SJCRH30 (cell line): ENCODE measurements around the gene FER. TPM values are rescaled to one million over a fixed set of nuclear protein-coding genes. Genes with fewer than 3 reads are reported as not detected.

Source experiments
- DNase-seq, 2 experiments: peaks; one replicate each; pipeline ENCODE4 v3.0.0-alpha.2; 2015 to 2020
- H3K27ac ChIP-seq: fragments of 250-450 bp; sonication (Bioruptor Pico); 2 replicates; pipeline ENCODE4 v1.5.1; 2020; ENCODE audit warnings: mild to moderate bottlenecking, moderate library complexity
- H3K27me3 ChIP-seq: fragments of 250-450 bp; sonication (Bioruptor Pico); 2 replicates; pipeline ENCODE4 v1.5.1; 2020; ENCODE audit warnings: mild to moderate bottlenecking, moderate library complexity
- H3K36me3 ChIP-seq: fragments of 250-450 bp; sonication (Bioruptor Pico); 2 replicates; pipeline ENCODE4 v1.5.1; 2020; ENCODE audit warnings: mild to moderate bottlenecking, moderate library complexity
- H3K4me1 ChIP-seq: fragments of 250-450 bp; sonication (Bioruptor Pico); 2 replicates; pipeline ENCODE4 v1.5.1; 2020; ENCODE audit warnings: mild to moderate bottlenecking, moderate library complexity
- H3K4me3 ChIP-seq: fragments of 250-450 bp; sonication (Bioruptor Pico); 2 replicates; pipeline ENCODE4 v1.5.1; 2020; ENCODE audit warnings: mild to moderate bottlenecking, moderate library complexity
- H3K9me3 ChIP-seq: fragments of 250-450 bp; sonication (Bioruptor Pico); replicated peaks from 2 replicates; pipeline ENCODE4 v1.5.1; 2020; ENCODE audit warnings: mild to moderate bottlenecking, moderate library complexity
- total RNA-seq: library from RNA; depleted of rRNA; stranded (reverse); fragments of >200 nt; shearing (Covaris generic); gene quantifications from 2 replicates; pipeline ENCODE4 v1.2.3, GENCODE V29; 2014

FER gene
- total RNA-seq, 1 experiment from 2014 or later = 17.6 TPM

DNA sequence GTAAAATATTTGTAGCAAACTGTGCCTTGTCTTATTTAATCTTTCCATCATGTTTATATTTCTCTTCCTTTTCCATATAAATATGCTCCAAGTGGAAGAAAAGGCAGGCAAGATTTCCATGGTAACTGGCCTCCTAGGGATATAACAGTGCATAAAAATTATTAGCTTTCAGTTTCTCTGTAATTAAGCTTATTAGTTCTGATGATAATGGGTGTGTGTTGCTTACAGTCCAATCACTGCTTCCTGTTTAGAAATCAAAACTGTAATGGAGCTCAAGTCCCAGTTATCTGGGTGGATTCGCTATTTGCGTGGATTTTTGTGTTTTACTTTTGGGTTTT is 449.1 kb downstream of the FER start:
- Histone ChIP-seq H3K4me3 (no peak overlapping the region), H3K36me3 (no peaks in the 10 kb centered on the region), H3K4me1 (no peaks in the 10 kb centered on the region), H3K9me3 (no peaks in the 10 kb centered on the region), H3K27me3 (no peaks in the 10 kb centered on the region), H3K27ac (no peak overlapping the region)
- DNase-seq = no peak

DNA sequence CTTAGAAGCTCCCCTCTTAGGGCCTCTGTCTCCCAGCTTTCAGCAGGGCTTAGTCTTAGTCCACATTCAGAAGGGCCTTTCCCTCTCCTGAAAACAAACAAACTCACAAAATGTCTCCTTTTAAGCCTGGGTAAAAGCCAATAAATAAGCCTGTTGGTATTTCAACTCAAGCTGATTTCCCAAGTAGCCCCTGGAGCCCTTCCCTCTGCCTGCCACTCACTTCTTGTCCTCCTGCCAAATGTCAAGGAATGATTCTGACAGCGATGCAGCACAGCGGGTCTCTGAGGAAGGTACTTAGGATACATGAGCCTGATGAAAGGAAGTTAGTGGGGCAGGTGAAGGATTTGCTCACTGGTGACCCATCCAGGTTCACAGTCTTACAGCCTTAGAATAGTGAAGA is 451.6 kb downstream of the FER start:
- no peaks in the 10 kb centered on the region for H3K4me1 ChIP-seq
- no peaks in the 10 kb centered on the region for H3K36me3 ChIP-seq
- no peaks in the 10 kb centered on the region for H3K27me3 ChIP-seq
- DNase-seq = no peak
- no peak overlapping the region for H3K27ac ChIP-seq
- no peak overlapping the region for H3K4me3 ChIP-seq
- H3K9me3 ChIP-seq = no peaks in the 10 kb centered on the region

DNA sequence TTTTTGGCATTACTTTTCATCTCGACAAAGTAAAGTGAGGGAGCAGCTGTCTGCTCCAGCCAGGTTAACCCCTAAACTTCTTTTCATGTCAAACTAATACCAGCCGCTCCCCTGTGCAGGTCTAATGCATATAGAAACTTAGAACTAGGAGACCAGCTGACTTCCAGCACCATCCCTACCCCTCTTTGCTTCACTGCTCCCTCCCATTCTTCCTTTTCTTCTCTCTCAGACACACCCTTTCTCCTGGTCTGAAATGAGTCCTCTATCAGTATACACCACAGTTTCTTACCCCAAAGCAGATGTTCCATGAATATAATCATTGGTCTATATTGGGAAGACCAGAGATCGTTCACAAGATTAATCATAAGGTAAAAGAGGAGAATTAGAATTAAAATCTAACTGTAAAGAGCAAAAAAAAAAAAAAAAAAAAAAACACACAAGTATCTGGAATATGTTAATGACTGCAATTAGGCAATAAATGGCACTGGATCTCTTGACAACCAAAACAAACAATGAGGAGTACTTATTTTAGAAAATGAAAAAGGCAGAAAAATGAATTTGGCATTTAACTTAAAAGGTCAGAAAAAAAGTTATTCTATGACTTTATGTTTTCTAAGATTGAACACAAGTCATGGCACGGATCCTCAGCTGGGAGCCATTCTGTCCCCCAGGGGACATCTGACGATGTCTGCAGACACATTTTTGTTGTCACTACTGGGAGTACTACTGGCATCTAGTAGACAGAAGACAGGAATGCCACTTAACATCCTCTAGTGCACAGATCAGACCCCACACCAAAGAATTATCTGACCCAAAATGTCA is 452.3 kb downstream of the FER start:
- DNase-seq = no peak
- Histone ChIP-seq H3K4me3 (no peak overlapping the region), H3K9me3 (no peaks in the 10 kb centered on the region), H3K4me1 (no peaks in the 10 kb centered on the region), H3K27me3 (no peaks in the 10 kb centered on the region), H3K36me3 (no peaks in the 10 kb centered on the region), H3K27ac (no peak overlapping the region)

DNA sequence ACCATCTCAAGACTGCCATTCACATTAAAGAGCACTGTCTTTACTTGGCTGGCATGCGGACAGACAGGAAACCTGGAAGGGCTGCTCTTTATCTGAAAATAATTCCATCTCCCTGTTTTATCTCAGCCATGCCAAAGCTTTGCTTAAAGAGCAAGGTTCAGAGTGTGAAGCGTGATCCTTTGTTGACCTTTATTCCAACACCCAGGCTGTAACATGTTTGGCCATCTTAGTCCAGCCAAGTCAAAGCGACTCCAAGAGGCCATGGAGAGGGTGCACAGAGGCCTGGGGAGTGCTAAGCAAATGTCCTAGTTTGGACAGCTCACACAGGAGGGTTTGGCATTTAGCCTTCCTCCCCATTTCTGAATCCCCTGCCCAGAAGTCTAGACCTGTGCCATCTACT is 467.3 kb downstream of the FER start:
- no peak overlapping the region for H3K27ac ChIP-seq
- DNase-seq = no peak
- no peak overlapping the region for H3K4me3 ChIP-seq
- H3K36me3 ChIP-seq = no peaks in the 10 kb centered on the region
- no peaks in the 10 kb centered on the region for H3K4me1 ChIP-seq
- H3K9me3 ChIP-seq = 0 out of 2 replicates have a peak, but pooled peaks cover 6% of the 10 kb centered on the region
- no peaks in the 10 kb centered on the region for H3K27me3 ChIP-seq

DNA sequence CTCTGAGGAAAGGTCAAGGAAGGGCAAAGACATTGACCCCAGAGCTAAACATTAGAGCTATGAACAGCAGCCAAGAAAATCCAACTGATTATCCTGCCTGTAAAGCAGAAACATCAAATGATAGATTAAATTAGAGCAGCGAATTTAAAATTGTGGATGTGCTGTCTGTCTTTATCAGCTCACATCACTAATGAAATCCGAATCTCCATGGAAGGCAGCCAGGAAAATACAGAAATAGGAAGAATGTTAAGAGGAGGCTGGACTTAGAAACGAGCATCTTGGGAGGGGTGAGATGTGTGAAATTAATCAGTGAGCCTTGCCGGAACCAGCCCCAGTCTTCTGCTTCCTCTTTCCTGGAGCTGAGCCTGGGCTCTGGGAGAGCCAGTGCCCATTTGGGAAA is 471.1 kb downstream of the FER start:
- Histone ChIP-seq H3K27me3 (no peaks in the 10 kb centered on the region), H3K4me1 (no peaks in the 10 kb centered on the region), H3K9me3 (0 out of 2 replicates have a peak, but pooled peaks cover 6% of the 10 kb centered on the region), H3K4me3 (no peak overlapping the region), H3K27ac (no peak overlapping the region), H3K36me3 (no peaks in the 10 kb centered on the region)
- DNase-seq = no peak

DNA sequence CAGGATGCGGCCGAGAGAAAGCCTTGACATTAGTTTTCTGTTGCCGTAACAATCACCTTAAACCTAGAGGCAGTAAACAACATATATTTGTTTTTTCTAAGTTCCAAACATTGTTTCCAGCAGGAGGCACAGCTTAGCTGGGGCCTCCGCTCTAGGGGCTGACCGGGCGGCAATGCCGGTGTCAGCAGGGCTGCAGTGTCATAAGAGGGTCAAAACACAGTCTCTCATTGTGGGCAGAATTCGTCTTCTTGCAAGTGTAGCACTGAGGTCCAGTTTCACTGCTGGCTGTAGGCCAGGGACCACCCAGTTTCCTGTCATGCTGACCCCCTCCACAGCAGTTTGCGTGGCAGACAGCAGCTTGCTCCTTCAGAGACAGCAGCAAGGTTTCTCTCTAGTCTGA is 475.8 kb downstream of the FER start:
- H3K36me3 ChIP-seq = no peaks in the 10 kb centered on the region
- H3K4me3 ChIP-seq = no peak overlapping the region
- no peaks in the 10 kb centered on the region for H3K27me3 ChIP-seq
- H3K27ac ChIP-seq = no peak overlapping the region
- no peaks in the 10 kb centered on the region for H3K4me1 ChIP-seq
- peak; percentile 42 to 53 for DNase-seq
- no peaks in the 10 kb centered on the region for H3K9me3 ChIP-seq

DNA sequence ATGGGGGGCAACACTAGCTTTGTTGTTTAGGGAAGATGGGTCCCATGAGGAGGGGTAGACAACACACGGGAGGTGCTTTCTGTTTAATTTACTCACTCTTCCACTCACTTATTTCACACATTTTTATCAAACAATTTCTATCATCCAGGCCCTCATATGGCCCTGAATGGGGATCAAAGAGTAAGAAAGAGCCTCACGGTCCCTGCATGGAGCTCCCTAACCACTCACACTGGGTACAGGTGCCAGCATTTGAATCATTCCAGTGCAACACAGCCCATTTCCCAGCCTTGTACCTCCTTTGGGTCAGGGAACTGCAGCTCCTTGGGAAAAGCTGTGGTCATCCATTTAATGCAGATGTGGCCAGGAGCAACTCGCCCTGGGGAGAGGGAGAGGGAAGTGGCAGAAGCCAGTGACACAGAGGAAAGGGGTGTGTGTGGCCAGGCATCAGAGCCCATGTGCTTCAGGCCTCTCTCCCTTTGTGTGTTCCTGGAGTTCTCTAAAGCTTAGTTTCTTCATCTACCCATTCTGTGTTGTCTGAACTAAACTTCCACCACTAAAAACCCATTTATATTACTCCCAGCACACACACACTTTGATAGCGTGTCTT is 476.7 kb downstream of the FER start:
- H3K27ac ChIP-seq = no peak overlapping the region
- H3K36me3 ChIP-seq = no peaks in the 10 kb centered on the region
- DNase-seq = no peak
- H3K9me3 ChIP-seq = no peaks in the 10 kb centered on the region
- H3K4me1 ChIP-seq = no peaks in the 10 kb centered on the region
- no peak overlapping the region for H3K4me3 ChIP-seq
- no peaks in the 10 kb centered on the region for H3K27me3 ChIP-seq

DNA sequence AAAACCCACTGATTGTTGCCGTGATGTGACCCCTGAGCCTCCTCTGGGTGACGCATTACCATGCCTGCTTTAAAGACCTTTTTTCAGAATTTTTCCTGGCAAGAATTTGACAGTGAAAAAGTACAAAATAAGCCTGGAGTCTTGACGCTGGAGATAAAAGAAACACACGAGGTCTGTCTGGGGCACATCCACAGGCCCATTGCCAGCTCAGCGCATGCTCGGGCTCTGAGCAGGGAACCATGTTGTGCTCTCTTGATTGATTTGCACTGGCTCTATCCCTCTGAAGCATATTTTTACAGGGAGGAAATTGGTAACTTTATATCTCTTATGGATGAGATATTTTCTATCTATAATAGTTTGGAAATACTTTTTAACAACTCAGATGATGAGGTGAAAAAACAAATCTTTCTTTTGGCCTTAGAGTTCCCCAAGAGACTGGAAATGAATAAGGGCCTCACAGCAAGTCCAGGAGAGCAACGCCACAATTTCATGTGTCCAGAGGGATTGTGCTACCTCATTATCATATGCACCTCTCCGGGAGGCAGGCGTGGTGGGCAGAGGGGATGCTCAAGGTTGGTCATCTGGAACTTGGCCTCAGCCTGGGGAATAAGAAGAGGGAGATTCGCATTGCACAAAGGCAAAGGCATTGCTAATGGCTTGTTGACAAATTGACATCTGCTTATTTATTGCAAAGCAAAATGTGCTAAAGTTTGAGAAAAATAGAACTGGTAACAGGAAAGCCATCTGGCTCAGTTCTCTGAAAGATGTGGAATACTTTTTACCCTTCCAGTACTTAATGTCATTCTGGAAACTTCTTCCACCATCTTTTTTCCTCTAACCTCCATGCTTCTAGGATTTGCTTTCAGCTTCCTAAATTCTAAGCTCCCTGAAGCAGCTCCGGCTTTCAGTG is 478.3 kb downstream of the FER start:
- no peaks in the 10 kb centered on the region for H3K9me3 ChIP-seq
- H3K27ac ChIP-seq = no peak overlapping the region
- H3K4me3 ChIP-seq = no peak overlapping the region
- no peaks in the 10 kb centered on the region for H3K36me3 ChIP-seq
- no peaks in the 10 kb centered on the region for H3K27me3 ChIP-seq
- no peaks in the 10 kb centered on the region for H3K4me1 ChIP-seq
- no peak for DNase-seq

DNA sequence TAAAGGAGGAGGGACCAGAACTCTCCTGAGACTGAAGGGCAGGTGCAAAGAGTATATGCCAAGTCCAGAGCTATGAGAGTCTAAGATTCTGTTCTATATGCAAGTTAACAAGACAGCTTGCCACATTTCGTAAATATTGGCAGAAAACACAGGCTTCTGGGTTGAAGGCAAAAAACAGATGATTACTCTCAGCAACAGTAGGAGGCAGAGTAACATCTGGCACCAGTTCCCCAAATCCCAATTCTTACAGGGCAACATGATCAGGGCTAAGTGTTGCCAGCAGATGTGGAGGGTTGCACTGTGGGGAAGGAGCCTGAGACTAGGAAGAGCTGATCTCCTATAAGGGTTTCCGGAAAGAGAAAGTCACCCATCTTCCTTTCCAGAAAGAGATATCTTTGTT is 482.7 kb downstream of the FER start:
- no peak overlapping the region for H3K27ac ChIP-seq
- no peak overlapping the region for H3K4me3 ChIP-seq
- H3K9me3 ChIP-seq = no peaks in the 10 kb centered on the region
- no peak for DNase-seq
- H3K27me3 ChIP-seq = no peaks in the 10 kb centered on the region
- H3K36me3 ChIP-seq = no peaks in the 10 kb centered on the region
- H3K4me1 ChIP-seq = no peaks in the 10 kb centered on the region

DNA sequence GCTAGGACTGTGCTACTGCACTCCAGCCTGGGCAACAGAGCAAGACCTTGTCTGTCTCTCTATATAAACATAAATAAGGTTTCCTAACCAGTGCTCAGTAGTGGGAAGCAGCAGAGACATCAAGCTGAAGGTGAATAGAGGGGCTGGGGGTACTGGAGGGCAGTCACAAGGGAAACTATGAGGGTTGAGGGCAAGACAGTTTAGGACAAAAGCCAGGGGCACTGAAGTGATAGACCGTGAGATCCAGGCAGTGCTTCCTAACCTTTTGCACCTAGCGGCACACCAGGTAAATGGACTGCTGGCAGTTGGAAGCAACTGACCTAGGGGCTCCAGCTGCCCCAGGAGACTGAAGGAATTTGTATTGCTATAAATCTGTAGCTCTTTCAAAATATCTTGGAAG is 483.6 kb downstream of the FER start:
- Histone ChIP-seq H3K9me3 (no peaks in the 10 kb centered on the region), H3K27ac (no peak overlapping the region), H3K36me3 (no peaks in the 10 kb centered on the region), H3K27me3 (no peaks in the 10 kb centered on the region), H3K4me3 (no peak overlapping the region), H3K4me1 (no peaks in the 10 kb centered on the region)
- no peak for DNase-seq

DNA sequence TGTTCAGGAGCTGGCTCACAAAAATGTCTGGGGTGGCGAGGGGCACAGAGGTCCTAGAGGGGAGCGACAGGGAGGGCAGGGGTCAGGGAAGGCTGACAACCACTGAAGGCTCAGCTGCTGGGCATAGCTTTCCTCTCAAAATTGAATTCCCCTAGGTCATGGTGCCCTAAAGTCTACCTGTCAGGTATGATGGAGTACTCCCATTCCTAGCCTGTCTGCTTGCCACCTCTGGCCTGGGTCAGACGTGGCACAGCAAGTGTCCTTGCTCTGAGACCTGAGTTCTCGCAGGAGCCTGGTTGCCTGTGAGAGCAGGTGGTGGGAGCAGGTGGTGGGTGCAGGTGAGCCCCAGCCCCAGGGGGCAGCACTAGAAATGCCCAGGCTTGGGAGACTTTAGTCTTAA is 486.7 kb downstream of the FER start:
- H3K4me3 ChIP-seq = no peak overlapping the region
- H3K36me3 ChIP-seq = no peaks in the 10 kb centered on the region
- H3K4me1 ChIP-seq = no peaks in the 10 kb centered on the region
- DNase-seq = no peak
- H3K27ac ChIP-seq = no peak overlapping the region
- H3K27me3 ChIP-seq = no peaks in the 10 kb centered on the region
- H3K9me3 ChIP-seq = no peaks in the 10 kb centered on the region

DNA sequence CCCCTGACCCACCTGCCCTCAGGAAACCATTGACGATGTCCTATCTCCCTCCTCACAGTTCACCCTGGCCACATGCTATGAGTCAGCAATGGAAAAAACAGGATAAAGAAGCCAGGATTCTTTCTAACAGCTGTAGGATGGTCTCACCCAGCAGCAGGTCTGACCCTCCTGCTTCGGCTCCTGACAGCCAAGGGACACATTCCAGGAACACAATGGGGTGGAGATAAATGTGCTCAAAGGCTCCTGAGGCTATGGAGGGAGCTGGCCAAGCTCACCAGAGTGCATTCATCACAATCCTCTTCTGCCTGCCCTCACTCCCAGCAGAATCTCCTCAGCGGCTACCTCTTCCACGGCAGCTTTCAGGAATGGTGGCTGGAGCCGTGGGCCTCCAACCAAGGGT is 491.8 kb downstream of the FER start:
- no peaks in the 10 kb centered on the region for H3K27me3 ChIP-seq
- no peaks in the 10 kb centered on the region for H3K36me3 ChIP-seq
- DNase-seq = peak; percentile 35 to 37
- no peak overlapping the region for H3K4me3 ChIP-seq
- H3K27ac ChIP-seq = no peak overlapping the region
- no peaks in the 10 kb centered on the region for H3K9me3 ChIP-seq
- 0 out of 2 replicates have a peak, but pooled peaks cover 4% of the 10 kb centered on the region for H3K4me1 ChIP-seq

DNA sequence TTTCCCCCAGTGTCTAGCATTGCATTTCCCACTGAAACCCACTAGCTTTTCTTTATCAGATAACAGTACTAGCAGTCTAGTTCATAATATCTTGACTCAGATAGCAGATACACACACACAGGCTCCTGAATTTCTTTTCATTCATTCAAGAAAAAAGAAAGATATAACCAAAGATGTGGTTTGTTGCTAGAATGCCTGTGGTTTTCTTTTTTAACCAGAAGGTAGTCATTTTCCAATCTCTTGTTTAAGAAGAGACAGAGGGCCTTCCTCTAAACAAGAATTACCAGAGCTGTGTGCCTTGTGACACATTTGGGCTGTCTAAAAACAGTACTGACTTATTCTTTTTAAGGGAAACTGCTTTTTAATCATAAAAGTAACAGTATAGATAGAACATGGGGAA is 494.8 kb downstream of the FER start:
- Histone ChIP-seq H3K4me1 (0 out of 2 replicates have a peak, but pooled peaks cover 4% of the 10 kb centered on the region), H3K4me3 (no peak overlapping the region), H3K36me3 (no peaks in the 10 kb centered on the region), H3K9me3 (peaks cover 3% of the 10 kb centered on the region; the same call in 1 of the 2 replicates), H3K27ac (no peak overlapping the region), H3K27me3 (no peaks in the 10 kb centered on the region)
- no peak for DNase-seq

DNA sequence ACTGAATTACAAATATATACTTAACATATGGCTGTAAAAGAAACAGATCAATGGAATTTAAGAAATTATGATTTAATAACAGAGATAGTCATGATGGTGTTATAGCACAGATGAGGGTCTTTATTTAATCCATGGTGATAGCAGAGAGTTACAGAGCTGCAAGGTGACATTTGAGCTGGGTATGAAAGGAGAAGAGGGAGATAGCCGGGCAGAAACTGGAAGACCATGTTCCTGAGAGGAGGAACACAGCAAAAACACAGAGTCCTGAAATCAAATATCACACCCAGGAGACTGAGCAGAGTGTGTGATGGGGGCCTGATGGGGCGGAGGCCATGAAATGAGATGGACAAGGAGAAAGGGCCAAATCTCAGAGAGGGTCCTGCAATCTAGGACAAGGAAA is 498.7 kb downstream of the FER start:
- Histone ChIP-seq H3K27ac (no peak overlapping the region), H3K27me3 (no peaks in the 10 kb centered on the region), H3K9me3 (peaks cover 3% of the 10 kb centered on the region; the same call in 1 of the 2 replicates), H3K4me1 (no peaks in the 10 kb centered on the region), H3K36me3 (no peaks in the 10 kb centered on the region), H3K4me3 (no peak overlapping the region)
- no peak for DNase-seq
